SK-N-MC (cell line): ENCODE measurements around the gene POLR2J3.
"Not testable (repeated sequence)": the region's sequence is repeated elsewhere in the genome, so short reads cannot be mapped to it uniquely, and the experiment has no call there.

Experiments used
- EZH2 ChIP-seq: fragments of 200-600 bp; sonication (generic); IDR thresholded peaks from one replicate; pipeline ENCODE4 v1.6.1; 2017; ENCODE audit warnings: antibody characterized with exemption
- FOXP2 ChIP-seq: optimal IDR thresholded peaks from 2 replicates; pipeline ENCODE3; 2011; ENCODE audit warnings: mild to moderate bottlenecking, moderate library complexity; ENCODE audit not compliant: insufficient read depth; ENCODE audit errors: extremely low read length, control extremely low read depth

DNA sequence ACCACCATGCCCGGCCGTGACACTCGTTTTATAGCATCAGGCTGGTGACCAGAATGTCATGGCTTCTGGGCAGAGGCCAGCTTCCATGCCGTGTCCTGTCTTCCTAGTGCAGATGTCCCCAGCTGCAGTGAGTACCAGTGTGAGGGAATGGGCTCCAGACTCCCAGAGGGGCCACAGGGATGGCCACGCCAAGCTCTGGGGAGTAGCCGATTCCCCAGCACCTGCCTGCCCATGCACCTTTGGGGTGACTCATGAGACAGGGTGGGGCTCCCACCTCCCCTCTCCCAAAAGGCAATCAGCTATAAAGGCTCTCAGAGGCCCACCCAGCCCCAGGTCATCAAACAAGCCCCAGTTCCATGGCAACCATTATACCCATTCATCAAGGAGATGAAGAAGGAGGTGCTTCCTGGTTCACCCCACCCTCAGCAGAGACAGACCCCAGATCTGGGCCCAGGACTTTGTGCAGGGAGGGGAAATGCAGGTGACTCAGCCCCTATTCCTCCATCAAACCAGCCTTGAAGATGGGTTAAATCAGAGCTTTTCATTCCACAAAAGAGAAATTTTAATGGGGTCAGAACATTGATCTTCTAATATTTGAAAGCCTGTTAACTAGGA lies 21.5 kb downstream of the POLR2J3 start, which contains the start of gene SPDYE2:
- TF ChIP-seq EZH2, FOXP2: not testable (repeated sequence)
